Thymus (tissue), 11 donors: ENCODE measurements around the gene ATMIN. TPM values are rescaled to one million over a fixed set of nuclear protein-coding genes. Genes with fewer than 3 reads are reported as not detected.
A peak's percentile ranks its signal among the peaks of the same experiment; 100 is the strongest.

Experiments used
- DNase-seq, 9 donors: peaks; one replicate each; pipeline ENCODE4 v3.0.0-alpha.2; 2013; ENCODE audit warnings: low spot score in 9 of 9, low read depth in 6 of 9, missing footprints in 1 of 9
- H3K27ac ChIP-seq, 2 donors: one replicate each; pipeline ENCODE4 v1.5.1; 2013; ENCODE audit warnings: control low read depth in 1 of 2, low read depth in 1 of 2, low read length in 1 of 2, mild to moderate bottlenecking in 1 of 2, moderate library complexity in 1 of 2
- H3K27me3 ChIP-seq, 2 donors: one replicate each; pipeline ENCODE4 v1.5.1; 2013; ENCODE audit warnings: low read length in 1 of 2; ENCODE audit not compliant: control insufficient read depth in 2 of 2, insufficient read depth in 1 of 2
- H3K36me3 ChIP-seq, 2 donors: one replicate each; pipeline ENCODE4 v1.5.1; 2013; ENCODE audit warnings: low read length in 1 of 2, mild to moderate bottlenecking in 1 of 2, moderate library complexity in 1 of 2; ENCODE audit not compliant: control insufficient read depth in 2 of 2, insufficient read depth in 2 of 2
- H3K4me1 ChIP-seq, 2 donors: one replicate each; pipeline ENCODE4 v1.5.1; 2013; ENCODE audit warnings: low read length in 2 of 2; ENCODE audit not compliant: control insufficient read depth in 2 of 2, insufficient read depth in 2 of 2
- H3K4me3 ChIP-seq, 2 donors: one replicate each; pipeline ENCODE4 v1.5.1; 2013; ENCODE audit warnings: low read length in 2 of 2, control low read depth in 1 of 2, mild to moderate bottlenecking in 1 of 2
- H3K9me3 ChIP-seq, 2 donors: one replicate each; pipeline ENCODE4 v1.5.1; 2013; ENCODE audit warnings: low read length in 1 of 2, mild to moderate bottlenecking in 1 of 2; ENCODE audit not compliant: control insufficient read depth in 2 of 2, insufficient read depth in 1 of 2
- WGBS: extraction: QIAGEN DNeasy Blood & Tissue Kit; methylation state at CpG from one replicate; pipeline ENCODE4 v1.1.7; 2013; 5-methylcytosine and 5-hydroxymethylcytosine counted together
- polyA plus RNA-seq: library from polyadenylated mRNA; stranded (reverse); fragments of 200-250 nt; gene quantifications from one replicate; pipeline ENCODE4 v1.2.3, GENCODE V29; 2013
- total RNA-seq: library from RNA; stranded (reverse); fragments of 120-200 nt; gene quantifications from one replicate; pipeline ENCODE4 v1.2.4, GENCODE V29; 2013
- donor health status: healthy.

ATMIN gene
- total and polyA plus RNA-seq, 2 donors = 19.3 to 25.7 TPM

DNA sequence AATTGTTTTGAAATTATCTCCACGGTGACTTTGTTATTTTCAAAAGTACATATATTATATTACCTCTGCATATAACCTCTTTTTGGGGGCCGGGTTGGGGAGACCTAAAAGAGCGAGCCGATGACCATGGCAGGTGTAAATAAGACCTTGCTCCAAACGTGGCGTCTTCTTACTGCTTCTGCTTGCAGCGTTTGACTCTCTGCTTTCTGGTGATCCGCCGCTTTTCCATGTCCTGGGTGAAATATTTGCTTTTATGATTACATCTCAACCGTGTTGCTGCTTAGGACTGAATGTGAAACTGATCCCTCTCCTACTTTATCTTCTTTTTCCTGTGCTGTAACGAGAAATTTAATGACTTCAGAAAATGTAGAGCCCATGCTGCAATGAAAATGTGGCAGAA lies 18.1 kb downstream of the ATMIN start:
- Histone ChIP-seq H3K27ac (no peak overlapping the region), H3K4me1 (no peaks in the 10 kb centered on the region), H3K9me3 (peaks cover 0 to 4% of the 10 kb centered on the region in 2 donors), H3K27me3 (no peaks in the 10 kb centered on the region), H3K4me3 (no peak overlapping the region), H3K36me3 (no peaks in the 10 kb centered on the region)
- WGBS = 93% methylated on average over 11 of the region's 11 CpGs
- no peak for DNase-seq

DNA sequence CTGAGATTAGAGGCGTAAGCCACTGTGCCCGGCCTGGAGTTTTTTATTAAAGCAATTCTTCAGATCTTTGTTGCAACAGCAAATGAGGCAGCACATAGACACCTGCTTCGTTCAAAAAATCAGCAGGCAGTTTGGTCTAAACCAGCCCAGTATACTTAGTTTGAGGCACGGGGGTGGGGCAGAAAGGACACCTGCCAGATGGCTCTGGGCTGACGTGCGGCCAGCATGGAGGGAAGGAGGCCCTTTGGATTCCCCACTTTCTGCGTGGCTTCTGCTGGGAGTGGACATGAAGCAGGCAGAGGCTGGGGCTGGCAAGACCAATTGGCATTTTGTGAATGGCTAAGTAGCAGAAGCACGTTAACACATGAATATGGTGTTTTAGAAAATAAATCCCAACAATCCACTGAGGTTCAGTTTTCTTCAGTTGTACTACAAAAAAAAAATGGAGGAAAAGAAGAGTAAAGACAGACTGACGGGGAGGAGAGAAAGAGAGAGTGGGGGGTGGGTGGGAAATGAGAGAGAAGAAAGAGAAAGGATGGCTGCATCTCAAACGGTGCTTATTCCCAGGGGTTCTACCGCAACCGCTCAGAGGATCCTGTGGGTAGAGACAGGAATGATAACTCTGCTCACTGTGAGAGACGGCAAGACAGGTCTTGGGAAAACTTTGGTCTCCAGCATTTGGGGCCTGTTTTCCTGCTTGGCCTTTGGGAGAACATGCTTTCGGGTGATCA lies 25.1 kb downstream of the ATMIN start:
- Histone ChIP-seq H3K36me3 (no peaks in the 10 kb centered on the region), H3K27ac (no peak overlapping the region), H3K4me1 (no peaks in the 10 kb centered on the region), H3K4me3 (no peak overlapping the region), H3K9me3 (no peaks in the 10 kb centered on the region), H3K27me3 (no peaks in the 10 kb centered on the region)
- 93% methylated on average over 14 of the region's 14 CpGs for WGBS
- DNase-seq = no peak

DNA sequence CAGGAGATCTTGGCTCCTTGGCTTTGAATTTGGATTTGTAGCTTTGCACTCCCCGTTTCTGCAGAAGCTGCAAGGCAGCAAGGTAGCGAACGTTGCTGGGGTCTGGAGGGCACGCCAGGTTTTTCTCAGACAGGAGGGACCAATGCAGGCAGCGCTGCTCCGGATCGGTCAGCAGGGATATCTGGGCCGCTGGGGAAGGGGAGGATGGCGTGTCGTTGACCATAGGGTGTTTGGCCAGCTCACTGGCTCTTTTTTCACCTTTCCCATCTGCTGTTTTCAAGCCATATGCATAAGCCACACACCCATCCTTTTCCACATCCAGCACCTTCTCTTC lies 25.6 kb downstream of the ATMIN start:
- DNase-seq = no peak
- Histone ChIP-seq H3K27ac (no peak overlapping the region), H3K27me3 (no peaks in the 10 kb centered on the region), H3K9me3 (no peaks in the 10 kb centered on the region), H3K4me1 (no peaks in the 10 kb centered on the region), H3K4me3 (no peak overlapping the region), H3K36me3 (no peaks in the 10 kb centered on the region)
- 97% methylated on average over 10 of the region's 10 CpGs for WGBS

DNA sequence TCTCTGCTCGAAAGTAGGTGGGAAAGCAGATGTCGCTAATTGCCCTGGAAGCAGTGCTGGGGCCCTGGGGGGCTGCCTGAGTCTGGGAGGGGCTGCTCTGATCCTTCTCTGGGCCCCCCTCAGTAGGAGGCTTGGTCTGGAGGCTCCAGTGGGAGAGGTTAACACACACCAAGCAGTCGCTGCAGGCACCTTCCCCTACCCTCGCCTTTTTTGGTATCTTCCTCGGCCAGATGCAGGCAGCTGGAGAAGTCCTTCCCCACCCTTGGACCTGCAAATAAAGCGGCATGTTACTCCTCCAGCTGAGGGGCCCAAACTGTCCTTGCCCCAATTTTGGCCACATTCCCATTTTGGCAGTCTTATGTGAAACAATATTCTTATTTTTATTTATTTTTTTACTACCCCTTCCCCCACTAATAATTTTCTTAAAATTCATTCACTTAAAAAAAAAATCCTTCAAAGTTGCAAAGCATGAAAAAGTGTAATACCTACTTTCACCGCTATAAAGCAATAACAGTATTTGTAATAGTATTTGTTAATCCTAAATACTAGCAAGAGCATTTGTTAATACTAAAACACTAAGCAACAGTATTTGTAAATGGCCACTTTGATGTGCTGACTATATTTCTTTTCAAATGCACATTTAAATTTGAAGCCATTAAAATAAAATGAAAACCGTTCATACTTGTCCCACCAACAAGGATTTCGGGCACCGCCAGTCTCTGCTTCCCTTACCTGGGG lies 26.4 kb downstream of the ATMIN start:
- no peak for DNase-seq
- Histone ChIP-seq H3K27ac (no peak overlapping the region), H3K27me3 (no peaks in the 10 kb centered on the region), H3K4me3 (no peak overlapping the region), H3K4me1 (no peaks in the 10 kb centered on the region), H3K36me3 (no peaks in the 10 kb centered on the region), H3K9me3 (no peaks in the 10 kb centered on the region)
- WGBS = 97% methylated on average over 10 of the region's 10 CpGs

DNA sequence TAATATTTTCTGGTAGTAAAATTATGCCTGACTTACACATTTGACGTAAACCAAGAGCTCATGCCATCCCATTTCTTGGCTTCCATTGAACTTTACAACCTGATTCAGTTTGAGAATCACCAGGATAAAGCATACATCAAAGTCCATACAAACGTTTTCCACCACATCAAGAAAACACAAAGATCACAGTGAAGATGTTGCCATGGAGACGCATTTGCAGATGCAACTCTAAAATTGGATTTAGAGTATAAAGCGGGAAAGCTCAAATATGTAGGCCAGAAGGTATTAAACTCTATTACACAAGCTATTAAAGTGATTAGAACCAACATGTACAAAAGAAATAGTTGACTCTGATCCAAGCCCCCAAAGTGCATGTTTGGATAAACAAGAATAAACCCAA lies 31.0 kb downstream of the ATMIN start:
- H3K4me3 ChIP-seq = no peak overlapping the region
- no peaks in the 10 kb centered on the region for H3K9me3 ChIP-seq
- H3K4me1 ChIP-seq = no peaks in the 10 kb centered on the region
- no peaks in the 10 kb centered on the region for H3K27me3 ChIP-seq
- 62% methylated on average over 4 of the region's 4 CpGs for WGBS
- DNase-seq = peak in 3 of 9 donors; percentile 13 to 46 (median 18)
- H3K27ac ChIP-seq = no peak overlapping the region
- no peaks in the 10 kb centered on the region for H3K36me3 ChIP-seq

DNA sequence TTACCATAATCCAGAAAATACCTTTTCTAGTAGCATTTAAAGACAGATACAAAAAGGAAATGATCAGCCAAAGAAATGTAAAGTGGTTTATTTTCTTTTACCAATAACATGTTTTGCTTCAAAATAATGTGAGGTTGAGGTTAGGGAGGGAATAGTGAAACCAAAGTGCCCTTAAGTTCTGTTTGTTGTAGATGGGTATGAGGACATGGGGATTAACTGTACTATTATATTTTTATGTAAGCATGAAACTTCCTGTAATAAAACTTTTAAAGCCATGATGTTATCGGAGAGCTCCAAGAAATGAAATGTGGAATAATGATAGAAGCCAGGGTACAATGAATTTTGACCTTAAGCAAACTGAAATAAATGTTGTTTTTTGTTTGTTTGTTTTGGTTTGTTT lies 31.5 kb downstream of the ATMIN start:
- DNase-seq = no peak
- H3K36me3 ChIP-seq = no peaks in the 10 kb centered on the region
- H3K4me3 ChIP-seq = no peak overlapping the region
- H3K9me3 ChIP-seq = no peaks in the 10 kb centered on the region
- H3K27ac ChIP-seq = no peak overlapping the region
- no peaks in the 10 kb centered on the region for H3K4me1 ChIP-seq
- WGBS = 96% methylated on average over 1 of the region's 1 CpG
- no peaks in the 10 kb centered on the region for H3K27me3 ChIP-seq

DNA sequence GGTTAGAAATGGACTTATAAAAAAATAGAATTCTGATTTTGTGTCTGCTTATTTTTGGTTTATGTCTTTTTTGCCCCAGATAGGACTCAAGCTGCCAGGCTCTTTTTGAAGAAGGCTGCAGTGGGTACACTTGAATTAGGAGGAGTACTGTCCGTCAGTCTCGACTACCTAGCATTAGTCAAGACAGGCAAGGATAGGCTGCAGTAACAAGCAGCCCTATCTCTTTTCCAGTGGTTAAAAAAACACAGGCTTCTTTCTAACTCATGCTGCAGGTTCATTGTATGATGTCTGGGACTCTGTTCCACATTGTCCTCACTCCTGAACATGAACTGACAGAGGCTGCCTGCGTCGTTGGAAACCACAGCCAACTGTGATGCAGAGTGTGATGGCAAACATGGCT lies 33.4 kb downstream of the ATMIN start:
- Histone ChIP-seq H3K4me3 (no peak overlapping the region), H3K27me3 (no peaks in the 10 kb centered on the region), H3K9me3 (no peaks in the 10 kb centered on the region), H3K4me1 (no peaks in the 10 kb centered on the region), H3K27ac (no peak overlapping the region), H3K36me3 (no peaks in the 10 kb centered on the region)
- no peak for DNase-seq
- WGBS = 95% methylated on average over 4 of the region's 4 CpGs

DNA sequence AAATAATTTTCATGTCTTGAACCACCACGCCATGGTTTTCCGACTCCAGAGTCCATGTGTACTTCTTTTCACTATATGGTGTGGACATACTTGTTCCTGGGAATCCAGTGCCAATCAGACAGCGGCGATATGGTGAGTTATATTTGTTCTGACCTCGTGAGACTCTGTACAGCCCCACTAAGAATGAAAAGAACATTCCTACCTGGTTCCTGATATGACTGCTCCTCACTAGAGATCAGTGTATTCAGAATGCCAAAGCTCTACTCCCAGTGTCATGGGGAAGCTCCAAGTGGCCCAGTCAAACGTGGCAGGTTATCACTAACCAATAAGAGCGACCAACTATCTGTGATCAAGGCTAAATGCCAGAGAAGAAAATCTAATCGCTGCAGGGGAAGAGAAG lies 35.3 kb downstream of the ATMIN start:
- H3K4me3 ChIP-seq = no peak overlapping the region
- peaks cover 0 to 3% of the 10 kb centered on the region in 2 donors for H3K4me1 ChIP-seq
- DNase-seq = no peak
- no peak overlapping the region for H3K27ac ChIP-seq
- no peaks in the 10 kb centered on the region for H3K9me3 ChIP-seq
- no peaks in the 10 kb centered on the region for H3K36me3 ChIP-seq
- 84% methylated on average over 8 of the region's 8 CpGs for WGBS
- no peaks in the 10 kb centered on the region for H3K27me3 ChIP-seq

DNA sequence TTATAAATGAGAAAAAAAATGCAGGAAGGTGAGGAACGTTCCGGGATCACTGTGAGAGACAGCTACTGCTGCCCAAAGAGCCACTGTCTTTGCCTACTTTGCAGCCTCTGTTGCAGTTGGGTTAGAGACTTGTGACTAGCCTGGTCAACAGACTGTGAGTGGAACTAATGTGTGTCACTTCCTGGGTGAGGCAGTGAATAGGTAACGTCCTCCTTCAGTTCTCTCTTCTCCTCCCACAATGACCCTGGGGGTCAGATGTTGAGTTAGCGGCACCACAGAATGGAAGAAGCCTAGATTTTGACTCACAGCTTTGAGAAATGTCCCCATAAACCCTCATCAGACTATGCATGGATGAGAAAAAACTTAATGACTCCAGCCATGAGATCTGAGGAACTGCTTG lies 36.2 kb downstream of the ATMIN start:
- Histone ChIP-seq H3K4me3 (no peak overlapping the region), H3K9me3 (no peaks in the 10 kb centered on the region), H3K36me3 (no peaks in the 10 kb centered on the region), H3K4me1 (peaks cover 0 to 7% of the 10 kb centered on the region in 2 donors), H3K27ac (no peak overlapping the region), H3K27me3 (no peaks in the 10 kb centered on the region)
- DNase-seq = no peak
- WGBS = 97% methylated on average over 4 of the region's 4 CpGs
